ENCODE results near the gene GPR3. TPM values are rescaled to one million over a fixed set of nuclear protein-coding genes. Genes with fewer than 3 reads are reported as not detected.
"Not testable (repeated sequence)": the region's sequence is repeated elsewhere in the genome, so short reads cannot be mapped to it uniquely, and the experiment has no call there.

Gene GPR3
- polyA plus RNA-seq, 1 experiment = 1.3 TPM

GRCh38 chr1:27406362-27406680 is 13.9 kb downstream of the GPR3 start:
- H3K27me3 ChIP-seq (ENCODE audit: control insufficient read depth, insufficient read depth, low read length) = no peaks in the 10 kb centered on the region
- POLR2A ChIA-PET = no interaction called here
- H3K27ac ChIP-seq (ENCODE audit: low read depth, low read length) = no peak overlapping the region
- CTCF ChIA-PET = interaction anchor here (1.0 to 1.5 kb wide), 3 partner anchors 9 to 151 kb away, joined by 3 to 4 read pairs (median 3); no protein-coding TSS in a partner anchor
- TF ChIP-seq, protein P1, sequence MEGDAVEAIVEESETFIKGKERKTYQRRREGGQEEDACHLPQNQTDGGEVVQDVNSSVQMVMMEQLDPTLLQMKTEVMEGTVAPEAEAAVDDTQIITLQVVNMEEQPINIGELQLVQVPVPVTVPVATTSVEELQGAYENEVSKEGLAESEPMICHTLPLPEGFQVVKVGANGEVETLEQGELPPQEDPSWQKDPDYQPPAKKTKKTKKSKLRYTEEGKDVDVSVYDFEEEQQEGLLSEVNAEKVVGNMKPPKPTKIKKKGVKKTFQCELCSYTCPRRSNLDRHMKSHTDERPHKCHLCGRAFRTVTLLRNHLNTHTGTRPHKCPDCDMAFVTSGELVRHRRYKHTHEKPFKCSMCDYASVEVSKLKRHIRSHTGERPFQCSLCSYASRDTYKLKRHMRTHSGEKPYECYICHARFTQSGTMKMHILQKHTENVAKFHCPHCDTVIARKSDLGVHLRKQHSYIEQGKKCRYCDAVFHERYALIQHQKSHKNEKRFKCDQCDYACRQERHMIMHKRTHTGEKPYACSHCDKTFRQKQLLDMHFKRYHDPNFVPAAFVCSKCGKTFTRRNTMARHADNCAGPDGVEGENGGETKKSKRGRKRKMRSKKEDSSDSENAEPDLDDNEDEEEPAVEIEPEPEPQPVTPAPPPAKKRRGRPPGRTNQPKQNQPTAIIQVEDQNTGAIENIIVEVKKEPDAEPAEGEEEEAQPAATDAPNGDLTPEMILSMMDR (IDR thresholded peaks at IDR 0.05; ENCODE audit: low read depth, low read length) = no peak
- no peak overlapping the region for H3K4me3 ChIP-seq (ENCODE audit: low read depth, low read length)
- no peaks in the 10 kb centered on the region for H3K9me3 ChIP-seq (ENCODE audit: control insufficient read depth, insufficient read depth, low read length)
- DNase-seq (ENCODE audit: low read depth, low spot score) = no peak

DNA sequence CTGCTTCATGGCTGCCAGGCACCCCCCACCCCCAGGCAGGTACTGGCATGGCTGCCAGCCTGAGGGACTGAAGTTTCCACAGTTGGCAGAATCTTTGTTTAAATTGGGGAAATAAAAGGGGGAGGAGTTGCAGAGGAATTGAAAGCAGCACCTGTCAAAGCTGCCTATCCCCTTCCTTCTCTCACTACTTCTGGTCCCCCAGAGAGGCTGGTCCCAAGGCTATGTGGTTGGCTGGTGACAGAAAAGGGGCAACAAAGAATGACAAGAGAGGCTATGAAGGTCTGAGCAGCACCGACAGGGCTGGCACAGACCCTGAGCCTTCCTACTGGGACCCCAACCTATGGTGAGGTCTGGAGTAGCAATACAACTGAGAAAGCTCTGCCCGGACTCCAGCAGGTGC is 14.4 kb downstream of the GPR3 start:
- CTCF ChIA-PET = interaction anchor here (1.0 to 1.5 kb wide), 3 partner anchors 8 to 150 kb away, joined by 3 to 4 read pairs (median 3); no protein-coding TSS in a partner anchor
- POLR2A ChIA-PET; H3K27ac ChIP-seq (ENCODE audit: low read depth, low read length); H3K9me3 ChIP-seq (ENCODE audit: control insufficient read depth, insufficient read depth, low read length); DNase-seq (ENCODE audit: low read depth, low spot score); H3K4me3 ChIP-seq (ENCODE audit: low read depth, low read length); H3K27me3 ChIP-seq (ENCODE audit: control insufficient read depth, insufficient read depth, low read length): not testable (repeated sequence)

GRCh38 chr1:27408151-27408550 is 15.7 kb downstream of the GPR3 start:
- Histone ChIP-seq H3K4me3 (ENCODE audit: low read depth, low read length) (no peak overlapping the region), H3K9me3 (ENCODE audit: control insufficient read depth, insufficient read depth, low read length) (no peaks in the 10 kb centered on the region), H3K27ac (ENCODE audit: low read depth, low read length) (no peak overlapping the region), H3K27me3 (ENCODE audit: control insufficient read depth, insufficient read depth, low read length) (no peaks in the 10 kb centered on the region)
- TF ChIP-seq, protein P1 (IDR thresholded peaks at IDR 0.05; ENCODE audit: low read depth, low read length) = no peak
- DNase-seq (ENCODE audit: low read depth, low spot score) = no peak
- ChIA-PET CTCF (no interaction called here), POLR2A (no interaction called here)

GRCh38 chr1:27409669-27410068 is 17.2 kb downstream of the GPR3 start:
- Histone ChIP-seq H3K4me3 (ENCODE audit: low read depth, low read length) (no peak overlapping the region), H3K9me3 (ENCODE audit: control insufficient read depth, insufficient read depth, low read length) (no peaks in the 10 kb centered on the region), H3K27me3 (ENCODE audit: control insufficient read depth, insufficient read depth, low read length) (no peaks in the 10 kb centered on the region), H3K27ac (ENCODE audit: low read depth, low read length) (no peak overlapping the region)
- DNase-seq (ENCODE audit: low read depth, low spot score) = no peak
- CTCF ChIA-PET = interaction anchor here (1.4 to 2.5 kb wide), 2 partner anchors 14 to 199 kb away, joined by 3 to 8 read pairs; no protein-coding TSS in a partner anchor
- TF ChIP-seq, protein P1 (IDR thresholded peaks at IDR 0.05; ENCODE audit: low read depth, low read length) = no peak
- POLR2A ChIA-PET = no interaction called here

GRCh38 chr1:27410709-27411108 is 18.3 kb downstream of the GPR3 start:
- Histone ChIP-seq H3K27ac (ENCODE audit: low read depth, low read length) (no peak overlapping the region), H3K27me3 (ENCODE audit: control insufficient read depth, insufficient read depth, low read length) (no peaks in the 10 kb centered on the region), H3K9me3 (ENCODE audit: control insufficient read depth, insufficient read depth, low read length) (no peaks in the 10 kb centered on the region), H3K4me3 (ENCODE audit: low read depth, low read length) (no peak overlapping the region)
- DNase-seq (ENCODE audit: low read depth, low spot score) = no peak
- ChIA-PET POLR2A (no interaction called here), CTCF (interaction anchor here (1.0 to 2.5 kb wide), 3 partner anchors 15 to 198 kb away, joined by 3 to 8 read pairs (median 3); no protein-coding TSS in a partner anchor)
- TF ChIP-seq, protein P1 (IDR thresholded peaks at IDR 0.05; ENCODE audit: low read depth, low read length) = no peak

DNA sequence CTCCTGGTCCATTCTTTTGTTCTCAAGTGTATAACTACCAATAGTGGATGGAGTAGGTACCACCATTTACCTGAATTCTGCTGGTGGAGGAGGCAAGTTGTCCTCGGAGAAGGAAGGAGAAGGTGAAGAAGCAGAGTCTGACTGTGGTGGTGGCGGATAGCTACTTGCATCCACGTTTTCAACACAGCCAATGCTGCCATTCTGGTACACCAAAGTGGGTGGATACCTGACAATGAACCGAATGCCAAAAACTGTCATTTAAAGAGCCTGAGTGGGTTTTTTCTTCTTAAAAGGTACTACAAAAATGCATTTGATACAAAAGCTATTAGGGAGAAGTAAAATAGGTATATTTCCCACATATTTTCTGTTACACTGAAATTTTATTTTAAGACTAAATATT is 20.1 kb downstream of the GPR3 start:
- no peak overlapping the region for H3K4me3 ChIP-seq (ENCODE audit: low read depth, low read length)
- ChIA-PET POLR2A (no interaction called here), CTCF (interaction anchor here (0.6 to 2.0 kb wide), 3 partner anchors 13 to 112 kb away, joined by 3 to 7 read pairs (median 4); no protein-coding TSS in a partner anchor)
- no peaks in the 10 kb centered on the region for H3K27me3 ChIP-seq (ENCODE audit: control insufficient read depth, insufficient read depth, low read length)
- TF ChIP-seq, protein P1 (IDR thresholded peaks at IDR 0.05; ENCODE audit: low read depth, low read length) = no peak
- no peak for DNase-seq (ENCODE audit: low read depth, low spot score)
- no peak overlapping the region for H3K27ac ChIP-seq (ENCODE audit: low read depth, low read length)
- no peaks in the 10 kb centered on the region for H3K9me3 ChIP-seq (ENCODE audit: control insufficient read depth, insufficient read depth, low read length)
